Measurements from ENCODE around the gene GALNTL6. TPM values are rescaled to one million over a fixed set of nuclear protein-coding genes. Genes with fewer than 3 reads are reported as not detected.

GALNTL6 gene
- total and polyA plus RNA-seq, 9 of the 15 experiments (the other 6 are each of a cell fraction or from before 2014, with no cell fraction given): 0.18 to 0.50 (median 0.29) TPM

GRCh38 chr4:172515266-172515879, 702.2 kb downstream of the GALNTL6 start (continued):
- TF ChIP-seq, protein P1, sequence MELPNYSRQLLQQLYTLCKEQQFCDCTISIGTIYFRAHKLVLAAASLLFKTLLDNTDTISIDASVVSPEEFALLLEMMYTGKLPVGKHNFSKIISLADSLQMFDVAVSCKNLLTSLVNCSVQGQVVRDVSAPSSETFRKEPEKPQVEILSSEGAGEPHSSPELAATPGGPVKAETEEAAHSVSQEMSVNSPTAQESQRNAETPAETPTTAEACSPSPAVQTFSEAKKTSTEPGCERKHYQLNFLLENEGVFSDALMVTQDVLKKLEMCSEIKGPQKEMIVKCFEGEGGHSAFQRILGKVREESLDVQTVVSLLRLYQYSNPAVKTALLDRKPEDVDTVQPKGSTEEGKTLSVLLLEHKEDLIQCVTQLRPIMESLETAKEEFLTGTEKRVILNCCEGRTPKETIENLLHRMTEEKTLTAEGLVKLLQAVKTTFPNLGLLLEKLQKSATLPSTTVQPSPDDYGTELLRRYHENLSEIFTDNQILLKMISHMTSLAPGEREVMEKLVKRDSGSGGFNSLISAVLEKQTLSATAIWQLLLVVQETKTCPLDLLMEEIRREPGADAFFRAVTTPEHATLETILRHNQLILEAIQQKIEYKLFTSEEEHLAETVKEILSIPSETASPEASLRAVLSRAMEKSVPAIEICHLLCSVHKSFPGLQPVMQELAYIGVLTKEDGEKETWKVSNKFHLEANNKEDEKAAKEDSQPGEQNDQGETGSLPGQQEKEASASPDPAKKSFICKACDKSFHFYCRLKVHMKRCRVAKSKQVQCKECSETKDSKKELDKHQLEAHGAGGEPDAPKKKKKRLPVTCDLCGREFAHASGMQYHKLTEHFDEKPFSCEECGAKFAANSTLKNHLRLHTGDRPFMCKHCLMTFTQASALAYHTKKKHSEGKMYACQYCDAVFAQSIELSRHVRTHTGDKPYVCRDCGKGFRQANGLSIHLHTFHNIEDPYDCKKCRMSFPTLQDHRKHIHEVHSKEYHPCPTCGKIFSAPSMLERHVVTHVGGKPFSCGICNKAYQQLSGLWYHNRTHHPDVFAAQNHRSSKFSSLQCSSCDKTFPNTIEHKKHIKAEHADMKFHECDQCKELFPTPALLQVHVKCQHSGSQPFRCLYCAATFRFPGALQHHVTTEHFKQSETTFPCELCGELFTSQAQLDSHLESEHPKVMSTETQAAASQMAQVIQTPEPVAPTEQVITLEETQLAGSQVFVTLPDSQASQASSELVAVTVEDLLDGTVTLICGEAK (IDR thresholded peaks at IDR 0.05): no peak
- TF ChIP-seq, protein P1 (CRISPR knock-in tag; IDR thresholded peaks at IDR 0.05): no peak
- TF ChIP-seq MCM7 (IDR thresholded peaks at IDR 0.05) (no peak), TSC22D4 (tag; IDR thresholded peaks at IDR 0.05) (no peak)

Measured in K562 (cell line).